T47D (cell line): ENCODE measurements around the gene PPTC7.
A peak's percentile ranks its signal among the peaks of the same experiment; 100 is the strongest.
"Not testable (repeated sequence)": the region's sequence is repeated elsewhere in the genome, so short reads cannot be mapped to it uniquely, and the experiment has no call there.

Experiments used
- DNase-seq, 2 experiments: peaks; one replicate each; pipeline versions ENCODE4 v3.0.0 to v3.0.0-alpha.2; 2011 to 2012; ENCODE audit warnings: low read depth in 1 of 2, low spot score in 1 of 2
- JUND ChIP-seq: IDR thresholded peaks from 2 replicates; pipeline ENCODE4 v1.6.1; 2012; ENCODE audit warnings: low read depth
- in situ Hi-C: cut with HindIII; loops from 2 replicates; pipeline ENCODE4 v1.10.0; 2016; ENCODE audit warnings: low sequenced_read_pairs, low pct_unique_long_range_greater_than_20kb

PPTC7 gene

DNA sequence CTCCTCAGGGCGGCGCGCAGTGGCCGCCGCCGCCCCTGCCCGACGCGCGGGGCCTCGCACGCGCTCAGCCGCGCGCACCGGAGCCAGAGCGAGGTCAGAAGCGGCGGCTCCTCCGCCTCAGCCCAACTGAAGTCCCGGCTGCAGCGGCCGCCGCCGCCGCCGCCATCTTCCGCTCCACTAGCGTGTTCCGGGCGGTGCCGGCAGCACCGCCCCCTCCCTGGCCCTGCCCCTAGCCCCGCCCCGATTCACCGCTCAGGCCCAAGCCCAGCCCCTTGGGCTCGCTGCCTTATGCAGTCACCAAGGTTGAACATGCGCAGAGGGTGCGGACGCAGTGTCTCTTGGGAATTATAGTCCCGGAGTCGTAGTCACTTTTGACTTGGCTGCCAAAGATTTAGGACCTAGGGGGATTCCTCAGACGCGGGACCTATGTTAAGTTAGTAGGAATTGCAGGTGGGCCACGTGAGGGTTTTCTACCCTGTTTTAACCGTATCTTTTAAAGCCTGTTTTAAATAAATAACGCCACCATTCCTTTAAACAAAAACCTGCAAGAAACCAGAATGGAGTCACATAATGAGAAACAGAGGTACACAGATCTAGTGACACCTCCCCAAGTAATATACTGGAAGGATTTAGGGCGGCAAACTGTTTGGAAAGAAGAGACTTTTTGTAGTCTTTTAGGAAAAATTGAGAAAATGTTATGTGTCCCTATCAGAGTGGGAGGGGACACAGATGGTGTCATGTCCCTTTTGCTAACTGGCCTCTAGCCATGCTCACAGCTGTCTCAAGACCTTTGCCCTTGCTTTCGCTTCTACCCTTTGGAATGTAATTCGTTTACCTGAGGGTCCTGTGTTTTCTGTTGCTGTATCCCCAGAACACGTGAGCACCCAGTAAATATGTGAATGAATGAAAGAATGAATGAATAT, at the start of gene PPTC7:
Gene PPTC7 (minus strand): TSS at position 182 of the 923 bp plus-strand sequence. CDS start 287 bp downstream, outside the sequence.
- in situ Hi-C loops, result no loop called here
- DNase-seq, result peak; percentile 82 to 97
- TF ChIP-seq JUND, result no peak

GRCh38 chr12:110627500-110628195, 44.5 kb upstream of the PPTC7 start:
- no peak for DNase-seq
- TF ChIP-seq JUND, result no peak
- in situ Hi-C loops, result no loop called here

GRCh38 chr12:110622582-110622981, 39.5 kb upstream of the PPTC7 start:
- no peak for DNase-seq
- no peak for TF ChIP-seq JUND
- in situ Hi-C loops, result no loop called here

DNA sequence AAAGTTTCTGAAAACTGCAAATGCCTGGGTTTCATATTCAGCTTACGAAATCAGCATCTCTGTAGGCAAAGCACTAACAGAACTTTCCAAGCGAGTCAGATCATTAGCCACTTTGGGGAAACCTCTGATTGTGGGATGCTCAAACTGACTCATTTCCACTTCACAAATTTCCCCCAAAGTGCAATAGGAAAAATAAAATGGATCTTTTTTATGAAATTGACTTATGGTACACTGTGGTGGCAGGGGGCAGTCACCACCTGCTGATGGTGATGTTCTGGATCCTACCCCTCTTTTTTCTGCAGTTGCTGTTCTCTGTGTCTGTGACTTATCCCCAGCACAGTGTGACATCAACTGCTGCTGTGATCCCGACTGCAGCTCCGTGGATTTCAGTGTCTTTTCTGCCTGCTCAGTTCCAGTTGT, 36.4 kb upstream of the PPTC7 start:
- in situ Hi-C loops, result no loop called here
- DNase-seq, result no peak
- TF ChIP-seq JUND, result no peak

- TF ChIP-seq JUND, result no peak
- in situ Hi-C loops, result no loop called here
- DNase-seq, result no peak
Observed at GRCh38 chr12:110616471-110617115, 33.5 kb upstream of the PPTC7 start.

DNA sequence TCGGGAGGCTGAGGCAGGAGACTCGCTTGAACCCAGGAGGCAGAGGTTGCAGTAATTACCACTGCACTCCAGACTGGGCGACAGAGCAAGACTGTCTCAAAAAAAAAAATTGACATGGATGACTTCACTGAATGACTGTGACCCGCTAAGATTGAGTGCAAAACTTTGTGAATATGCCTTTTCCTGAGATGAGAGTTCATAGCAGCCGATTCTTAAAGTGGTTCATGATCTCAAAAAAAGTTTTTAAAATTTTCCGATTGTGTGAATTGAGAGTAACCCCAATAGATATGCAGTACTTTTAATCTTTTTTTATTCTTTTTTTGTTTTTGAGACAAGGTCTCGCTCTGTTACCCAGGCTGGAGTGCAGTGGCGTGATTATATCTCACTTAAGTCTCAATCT, 32.1 kb upstream of the PPTC7 start:
- TF ChIP-seq JUND, result no peak
- in situ Hi-C loops, result no loop called here
- DNase-seq, result no peak

DNA sequence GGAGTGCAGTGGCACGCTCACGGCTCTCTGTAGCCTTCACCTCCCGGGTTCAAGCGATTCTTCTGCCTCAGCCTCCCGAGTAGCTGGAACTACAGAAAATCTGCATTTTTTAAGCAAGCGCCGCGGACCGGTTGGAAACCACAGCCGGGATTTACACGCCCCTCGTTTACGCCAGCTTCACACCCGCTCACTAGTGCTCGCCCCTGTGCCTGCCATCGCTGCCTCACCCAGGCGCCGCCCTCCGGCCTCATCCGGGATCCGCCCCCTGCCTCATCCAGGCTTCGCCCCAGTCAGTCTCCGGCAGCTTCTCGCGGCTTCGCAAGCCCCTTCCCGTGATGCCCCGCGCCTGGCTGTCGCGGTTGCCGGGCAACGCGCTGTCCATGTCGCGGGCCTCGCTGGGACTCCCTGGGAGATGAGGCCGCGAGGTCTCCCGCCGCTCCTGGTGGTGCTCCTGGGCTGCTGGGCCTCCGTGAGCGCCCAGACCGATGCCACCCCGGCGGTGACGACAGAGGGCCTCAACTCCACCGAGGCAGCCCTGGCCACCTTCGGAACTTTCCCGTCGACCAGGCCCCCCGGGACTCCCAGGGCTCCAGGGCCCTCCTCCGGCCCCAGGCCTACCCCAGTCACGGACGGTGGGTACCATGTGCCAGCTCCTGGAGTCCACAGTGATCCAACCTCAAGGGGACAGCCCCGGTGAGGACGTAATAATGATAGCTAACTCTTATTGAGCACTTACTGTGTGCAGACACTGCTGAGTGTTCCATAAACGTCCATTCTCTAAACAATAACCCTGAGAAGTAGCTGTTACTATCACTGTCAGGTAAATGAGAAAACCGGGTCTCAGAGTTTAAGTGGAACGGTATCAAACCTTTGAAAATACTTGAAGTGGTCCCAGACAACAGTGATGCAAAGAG, 30.9 kb upstream of the PPTC7 start, which contains the start of gene TCTN1:
Gene TCTN1 (plus strand): TSS at position 359 of the 914 bp plus-strand sequence. CDS start 54 bp downstream, at position 413.
- no peak for TF ChIP-seq JUND
- in situ Hi-C loops, result no loop called here
- DNase-seq, result peak; percentile 96 to 98

DNA sequence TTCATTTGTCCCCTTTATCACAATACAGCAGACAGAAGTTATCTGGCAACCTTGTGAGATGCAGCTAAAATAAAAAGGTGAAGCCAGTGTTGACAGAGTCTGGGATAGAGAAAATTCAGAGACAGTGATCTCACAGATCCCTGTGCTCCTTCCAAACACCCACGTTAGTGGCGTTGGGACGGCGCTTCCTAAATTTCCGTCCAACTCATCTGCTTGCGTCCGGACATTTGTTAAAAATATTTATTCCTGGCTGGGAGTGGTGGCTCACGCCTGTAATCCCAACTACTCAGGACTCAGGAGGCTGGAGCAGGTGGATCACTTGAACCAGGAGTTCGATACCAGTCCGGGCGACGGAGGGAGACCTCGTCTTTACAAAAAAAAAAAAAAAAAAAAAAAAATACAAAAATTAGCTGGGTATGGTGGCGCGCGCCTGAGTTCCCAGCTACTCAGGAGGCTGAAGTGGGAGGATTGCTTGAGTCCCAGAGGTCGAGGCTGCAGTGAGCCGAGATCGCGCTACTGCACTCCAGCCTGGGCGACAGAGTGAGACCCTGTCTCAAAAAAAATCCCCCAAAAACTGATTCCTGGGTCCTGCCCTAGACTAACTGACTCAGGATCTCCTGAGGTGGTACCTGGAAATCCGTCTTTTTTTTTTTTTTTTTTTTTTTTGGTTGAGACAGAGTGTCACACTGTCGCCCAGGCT, 30.1 kb upstream of the PPTC7 start:
- no peak for TF ChIP-seq JUND
- DNase-seq, result no peak
- in situ Hi-C loops, result no loop called here

- DNase-seq, result no peak
- no peak for TF ChIP-seq JUND
- in situ Hi-C loops, result no loop called here
Observed at GRCh38 chr12:110606253-110606611, 23.1 kb upstream of the PPTC7 start.

GRCh38 chr12:110602085-110602814, 19.1 kb upstream of the PPTC7 start:
- peak in 1 of 2 experiments; percentile 86 for DNase-seq
- in situ Hi-C loops, result not testable (repeated sequence)

DNA sequence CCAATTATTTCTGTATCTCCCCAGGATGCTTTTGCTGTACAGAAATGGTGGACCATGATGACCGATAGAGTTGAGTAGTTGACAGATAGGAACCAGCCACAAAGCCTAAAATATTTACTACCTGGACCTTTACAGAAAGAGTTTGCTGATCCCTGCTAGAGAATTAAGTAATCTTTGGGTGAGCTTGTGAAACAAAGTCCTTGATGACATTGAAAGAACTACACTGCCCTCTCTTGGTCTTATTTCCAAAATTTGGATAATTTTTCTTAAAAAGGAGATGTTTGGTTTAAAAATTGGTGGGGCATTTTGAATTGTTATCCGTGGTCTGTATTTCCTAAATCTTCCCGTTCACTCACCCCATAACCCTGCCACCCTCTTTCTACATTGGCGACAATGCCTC, 17.1 kb upstream of the PPTC7 start:
- peak in 1 of 2 experiments; percentile 66 for DNase-seq
- in situ Hi-C loops, result no loop called here

More for the DNA sequence above, 17.1 kb upstream of the PPTC7 start:
- no peak for TF ChIP-seq JUND
